Tibial artery (tissue), 4 donors: ENCODE measurements around the gene CUX1.
"Not testable (repeated sequence)": the region's sequence is repeated elsewhere in the genome, so short reads cannot be mapped to it uniquely, and the experiment has no call there.

ENCODE experiments used
- DNase-seq, 2 donors: peaks; one replicate each; pipeline ENCODE4 v3.0.0-alpha.2; 2019
- H3K27ac ChIP-seq, 2 donors: fragments of 200-600 bp; sonication (generic) in 1 of 2; 1 replicate in 1 of 2; 2 replicates in 1 of 2; pipeline ENCODE4 v1.5.1; 2018 to 2019; ENCODE audit warnings: mild to moderate bottlenecking in 1 of 2
- H3K27me3 ChIP-seq, 2 donors: fragments of 200-600 bp; sonication (generic) in 1 of 2; one replicate each; pipeline versions ENCODE4 v1.5.1 to v1.6.0; 2016 to 2019
- H3K36me3 ChIP-seq, 3 donors: fragments of 200-600 bp; sonication (generic) in 2 of 3; one replicate each; pipeline ENCODE4 v1.5.1; 2016 to 2019; ENCODE audit warnings: mild to moderate bottlenecking in 2 of 3
- H3K4me1 ChIP-seq, 4 donors: fragments of 200-600 bp; sonication (generic) in 2 of 4; 1 replicate in 3 of 4; 2 replicates in 1 of 4; pipeline ENCODE4 v1.5.1; 2016 to 2019
- H3K4me3 ChIP-seq, 2 donors: fragments of 200-600 bp; sonication (generic) in 1 of 2; 1 replicate in 1 of 2; 2 replicates in 1 of 2; pipeline ENCODE4 v1.5.1; 2018 to 2019; ENCODE audit warnings: mild to moderate bottlenecking in 2 of 2
- H3K9me3 ChIP-seq, 3 donors: fragments of 200-600 bp; sonication (generic) in 1 of 3; one replicate each; pipeline ENCODE4 v1.5.1; 2016 to 2019
- intact Hi-C: fragments of 100-400 bp; cut with DNase I; formaldehyde crosslinking; loops from one replicate; pipeline ENCODE4 v1.15.0; 2023; ENCODE audit warnings: low total_unique reads
- TF ChIP-seq, protein P1 (sequence below), 2 experiments: fragments of 200-600 bp in 1 of 2; fragments of 450-650 bp in 1 of 2; IDR thresholded peaks; one replicate each; pipeline ENCODE4 v1.5.1; 2017 to 2019; ENCODE audit warnings: antibody characterized with exemption in 2 of 2, mild to moderate bottlenecking in 1 of 2, moderate library complexity in 1 of 2

CUX1 gene

DNA sequence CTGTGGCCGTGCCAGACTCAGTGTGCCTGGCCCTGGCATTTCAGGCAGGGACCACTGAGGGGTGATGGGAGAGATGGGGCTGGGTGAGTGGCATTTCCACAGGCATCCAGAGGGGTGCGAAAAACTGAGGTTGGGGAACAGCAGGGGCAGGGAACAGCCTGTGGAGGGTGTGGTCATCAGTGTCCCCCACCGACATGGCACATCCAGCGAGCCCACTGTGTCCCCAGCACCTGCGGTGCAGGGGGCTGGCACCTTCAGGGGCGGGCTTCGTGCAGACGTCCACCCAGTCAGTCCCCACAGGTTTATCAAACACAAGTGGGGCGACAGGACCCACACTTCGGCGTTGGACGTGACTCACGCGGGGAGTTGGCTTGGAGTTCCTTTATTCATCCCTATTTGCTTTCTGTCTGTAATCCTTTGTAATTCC lies 14.8 kb downstream of the CUX1 start:
- TF ChIP-seq, protein P1, sequence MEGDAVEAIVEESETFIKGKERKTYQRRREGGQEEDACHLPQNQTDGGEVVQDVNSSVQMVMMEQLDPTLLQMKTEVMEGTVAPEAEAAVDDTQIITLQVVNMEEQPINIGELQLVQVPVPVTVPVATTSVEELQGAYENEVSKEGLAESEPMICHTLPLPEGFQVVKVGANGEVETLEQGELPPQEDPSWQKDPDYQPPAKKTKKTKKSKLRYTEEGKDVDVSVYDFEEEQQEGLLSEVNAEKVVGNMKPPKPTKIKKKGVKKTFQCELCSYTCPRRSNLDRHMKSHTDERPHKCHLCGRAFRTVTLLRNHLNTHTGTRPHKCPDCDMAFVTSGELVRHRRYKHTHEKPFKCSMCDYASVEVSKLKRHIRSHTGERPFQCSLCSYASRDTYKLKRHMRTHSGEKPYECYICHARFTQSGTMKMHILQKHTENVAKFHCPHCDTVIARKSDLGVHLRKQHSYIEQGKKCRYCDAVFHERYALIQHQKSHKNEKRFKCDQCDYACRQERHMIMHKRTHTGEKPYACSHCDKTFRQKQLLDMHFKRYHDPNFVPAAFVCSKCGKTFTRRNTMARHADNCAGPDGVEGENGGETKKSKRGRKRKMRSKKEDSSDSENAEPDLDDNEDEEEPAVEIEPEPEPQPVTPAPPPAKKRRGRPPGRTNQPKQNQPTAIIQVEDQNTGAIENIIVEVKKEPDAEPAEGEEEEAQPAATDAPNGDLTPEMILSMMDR (IDR thresholded peaks at IDR 0.05): no peak
- no peak for DNase-seq
- intact Hi-C loops: no loop called here
- Histone ChIP-seq H3K27ac (no peak overlapping the region), H3K27me3 (no peaks in the 10 kb centered on the region), H3K36me3 (no peaks in the 10 kb centered on the region), H3K9me3 (no peaks in the 10 kb centered on the region), H3K4me3 (no peak overlapping the region), H3K4me1 (peaks cover 0 to 9% (median 1%) of the 10 kb centered on the region in 4 donors)

- TF ChIP-seq, protein P1 (IDR thresholded peaks at IDR 0.05): no peak
- intact Hi-C loops: no loop called here
- no peak for DNase-seq
- Histone ChIP-seq H3K4me1 (peaks cover 0 to 9% (median 1%) of the 10 kb centered on the region in 4 donors), H3K9me3 (no peaks in the 10 kb centered on the region), H3K4me3 (no peak overlapping the region), H3K27me3 (no peaks in the 10 kb centered on the region), H3K27ac (no peak overlapping the region), H3K36me3 (no peaks in the 10 kb centered on the region)
Observed at GRCh38 chr7:101832685-101833375, 15.4 kb downstream of the CUX1 start.

GRCh38 chr7:101833799-101834198 lies 16.4 kb downstream of the CUX1 start:
- no peak overlapping the region for H3K27ac ChIP-seq
- no peaks in the 10 kb centered on the region for H3K36me3 ChIP-seq
- DNase-seq: no peak
- H3K4me3 ChIP-seq: no peak overlapping the region
- H3K27me3 ChIP-seq: no peaks in the 10 kb centered on the region
- no peaks in the 10 kb centered on the region for H3K4me1 ChIP-seq
- TF ChIP-seq, protein P1 (IDR thresholded peaks at IDR 0.05): no peak
- intact Hi-C loops: no loop called here
- H3K9me3 ChIP-seq: no peaks in the 10 kb centered on the region

DNA sequence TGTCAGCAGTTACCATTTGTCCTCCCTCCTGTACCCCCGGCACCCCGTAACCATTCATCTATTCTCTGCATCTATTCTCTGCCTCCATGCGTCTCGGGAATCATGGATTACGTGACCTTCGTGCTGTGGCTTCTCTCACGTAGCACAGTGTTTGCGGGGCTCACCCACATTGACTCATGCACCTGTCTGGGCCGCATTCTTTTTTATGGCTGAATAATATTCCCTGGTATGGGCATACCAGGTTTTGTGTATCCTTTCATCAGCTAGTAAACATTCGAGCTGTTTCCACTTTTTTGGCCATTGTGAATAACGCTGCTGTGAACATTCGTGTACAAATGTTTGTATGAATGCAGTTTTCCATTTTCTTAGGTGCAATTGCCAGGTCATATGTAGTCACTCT lies 17.7 kb downstream of the CUX1 start:
- no peaks in the 10 kb centered on the region for H3K27me3 ChIP-seq
- H3K4me1 ChIP-seq: no peaks in the 10 kb centered on the region
- no peak overlapping the region for H3K27ac ChIP-seq
- no peak for DNase-seq
- H3K4me3 ChIP-seq: no peak overlapping the region
- H3K36me3 ChIP-seq: no peaks in the 10 kb centered on the region
- no peaks in the 10 kb centered on the region for H3K9me3 ChIP-seq
- TF ChIP-seq, protein P1 (IDR thresholded peaks at IDR 0.05): no peak
- intact Hi-C loops: no loop called here

- H3K4me3 ChIP-seq, H3K4me1 ChIP-seq, DNase-seq, H3K27ac ChIP-seq, H3K9me3 ChIP-seq, H3K36me3 ChIP-seq, intact Hi-C loops, H3K27me3 ChIP-seq: not testable (repeated sequence)
Observed at GRCh38 chr7:101837433-101837832, 20.0 kb downstream of the CUX1 start.

- Histone ChIP-seq H3K4me3 (no peak overlapping the region), H3K27ac (no peak overlapping the region), H3K27me3 (no peaks in the 10 kb centered on the region), H3K36me3 (no peaks in the 10 kb centered on the region), H3K9me3 (no peaks in the 10 kb centered on the region), H3K4me1 (no peaks in the 10 kb centered on the region)
- TF ChIP-seq, protein P1 (IDR thresholded peaks at IDR 0.05): no peak
- intact Hi-C loops: no loop called here
- no peak for DNase-seq
Observed at GRCh38 chr7:101838837-101839483, 21.5 kb downstream of the CUX1 start.
